ENCODE data around the gene GLI3.

GRCh38 chr7:42193471-42194129 is 43.4 kb downstream of the GLI3 start:
- TF ChIP-seq, protein P1, sequence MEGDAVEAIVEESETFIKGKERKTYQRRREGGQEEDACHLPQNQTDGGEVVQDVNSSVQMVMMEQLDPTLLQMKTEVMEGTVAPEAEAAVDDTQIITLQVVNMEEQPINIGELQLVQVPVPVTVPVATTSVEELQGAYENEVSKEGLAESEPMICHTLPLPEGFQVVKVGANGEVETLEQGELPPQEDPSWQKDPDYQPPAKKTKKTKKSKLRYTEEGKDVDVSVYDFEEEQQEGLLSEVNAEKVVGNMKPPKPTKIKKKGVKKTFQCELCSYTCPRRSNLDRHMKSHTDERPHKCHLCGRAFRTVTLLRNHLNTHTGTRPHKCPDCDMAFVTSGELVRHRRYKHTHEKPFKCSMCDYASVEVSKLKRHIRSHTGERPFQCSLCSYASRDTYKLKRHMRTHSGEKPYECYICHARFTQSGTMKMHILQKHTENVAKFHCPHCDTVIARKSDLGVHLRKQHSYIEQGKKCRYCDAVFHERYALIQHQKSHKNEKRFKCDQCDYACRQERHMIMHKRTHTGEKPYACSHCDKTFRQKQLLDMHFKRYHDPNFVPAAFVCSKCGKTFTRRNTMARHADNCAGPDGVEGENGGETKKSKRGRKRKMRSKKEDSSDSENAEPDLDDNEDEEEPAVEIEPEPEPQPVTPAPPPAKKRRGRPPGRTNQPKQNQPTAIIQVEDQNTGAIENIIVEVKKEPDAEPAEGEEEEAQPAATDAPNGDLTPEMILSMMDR (IDR thresholded peaks at IDR 0.05) = no peak
- TF ChIP-seq POLR2AphosphoS5 (IDR thresholded peaks at IDR 0.05) = no peak
